Measurements from ENCODE around the gene COLGALT1. TPM values are rescaled to one million over a fixed set of nuclear protein-coding genes. Genes with fewer than 3 reads are reported as not detected.

Gene COLGALT1
- total and polyA plus RNA-seq, 5 donors from 2014 or later: 17.1 to 40.6 (median 18.3) TPM

DNA sequence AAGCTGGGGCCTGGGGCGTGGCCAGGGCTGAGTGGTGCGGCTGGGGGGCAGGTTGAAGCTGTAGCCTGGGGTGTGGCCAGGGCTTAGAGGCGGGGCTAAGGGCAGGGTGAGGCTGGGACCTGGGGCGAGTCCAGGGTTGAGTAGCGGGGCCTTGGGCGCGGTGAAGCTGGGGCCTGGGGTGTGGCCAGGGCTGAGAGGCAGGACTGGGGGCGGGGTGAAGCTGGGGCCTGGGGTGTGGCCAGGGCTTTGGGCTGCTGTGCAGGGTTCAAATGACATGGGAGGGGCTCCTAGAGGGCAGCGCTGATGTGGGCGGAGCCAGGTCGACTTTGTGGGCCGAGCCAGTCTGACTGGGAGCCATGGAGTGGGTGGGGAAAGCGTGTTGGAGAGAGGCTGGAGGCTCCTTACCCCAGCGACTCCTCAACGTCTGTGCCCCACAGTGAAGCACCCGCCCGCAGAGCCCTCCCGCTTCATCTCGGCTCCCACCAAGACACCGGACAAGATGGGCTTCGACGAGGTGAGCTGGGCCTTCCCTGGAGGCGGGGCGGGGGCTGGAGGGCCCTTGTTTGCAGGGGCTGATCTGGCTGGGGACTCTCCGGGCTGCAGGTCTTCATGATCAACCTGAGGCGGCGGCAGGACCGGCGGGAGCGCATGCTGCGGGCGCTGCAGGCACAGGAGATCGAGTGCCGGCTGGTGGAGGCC is 21.5 kb downstream of the COLGALT1 start:
- Histone ChIP-seq H3K27me3 (ENCODE audit: control insufficient read depth, insufficient read depth, low read length) (no peaks in the 10 kb centered on the region), H3K4me3 (ENCODE audit: low read depth, low read length) (no peak overlapping the region), H3K36me3 (ENCODE audit: control insufficient read depth, insufficient read depth, low read length) (peaks cover 42% of the 10 kb centered on the region), H3K27ac (ENCODE audit: insufficient read depth, low read length, poor library complexity, severe bottlenecking) (no peak overlapping the region), H3K9me3 (ENCODE audit: control insufficient read depth in 2 of 2, low read length in 2 of 2) (no peaks in the 10 kb centered on the region), H3K4me1 (ENCODE audit: control insufficient read depth, insufficient read depth, low read length, poor library complexity, severe bottlenecking) (peaks cover 3% of the 10 kb centered on the region)
- peaks cover 19% of the 10 kb centered on the region for H3K36me3 Mint-ChIP-seq
- no peaks in the 10 kb centered on the region for H3K27me3 Mint-ChIP-seq
- H3K4me3 Mint-ChIP-seq: no peak overlapping the region
- ATAC-seq (ENCODE audit: low read depth in 2 of 2): no peak
- peak in 1 of 3 donors; percentile 15 for DNase-seq
- H3K4me1 Mint-ChIP-seq: peaks cover 0 to 8% (median 6%) of the 10 kb centered on the region in 4 donors
- no peaks in the 10 kb centered on the region for H3K9me3 Mint-ChIP-seq
- no peak overlapping the region for H3K27ac Mint-ChIP-seq

DNA sequence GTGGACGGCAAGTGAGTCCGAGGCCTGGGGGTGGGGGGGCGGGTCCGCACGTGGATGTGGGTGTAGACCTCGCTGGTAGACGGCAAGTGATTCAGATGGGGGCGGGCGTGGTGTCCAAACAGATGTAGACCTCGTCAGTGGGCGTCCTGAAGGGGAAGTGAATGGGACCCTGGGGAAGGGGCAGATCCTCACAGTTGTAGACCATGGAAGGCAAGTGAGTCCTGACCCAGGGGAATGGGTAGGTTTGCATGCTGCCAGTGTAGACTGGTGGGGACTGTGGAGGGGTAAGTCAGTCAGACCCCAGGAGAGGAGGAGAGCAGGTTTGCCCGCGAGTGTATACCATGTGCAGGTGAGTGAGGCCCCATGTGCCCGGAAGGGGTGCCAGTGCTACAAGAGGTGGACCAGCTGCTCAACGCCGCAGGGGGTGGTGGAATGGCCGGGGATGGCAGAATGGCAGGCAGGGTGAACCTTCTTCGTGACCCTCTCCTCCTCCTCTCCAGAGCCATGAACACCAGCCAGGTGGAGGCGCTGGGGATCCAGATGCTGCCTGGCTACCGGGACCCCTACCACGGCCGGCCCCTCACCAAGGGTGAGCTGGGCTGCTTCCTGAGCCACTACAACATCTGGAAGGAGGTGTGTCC is 22.1 kb downstream of the COLGALT1 start:
- Mint-ChIP-seq H3K4me1 (peaks cover 0 to 8% (median 6%) of the 10 kb centered on the region in 4 donors), H3K36me3 (peaks cover 21% of the 10 kb centered on the region), H3K4me3 (no peak overlapping the region), H3K27me3 (no peaks in the 10 kb centered on the region), H3K27ac (peak overlapping the region in 1 of 3 donors; percentile 55), H3K9me3 (no peaks in the 10 kb centered on the region)
- no peak for DNase-seq
- peaks cover 44% of the 10 kb centered on the region for H3K36me3 ChIP-seq (ENCODE audit: control insufficient read depth, insufficient read depth, low read length)
- H3K27me3 ChIP-seq (ENCODE audit: control insufficient read depth, insufficient read depth, low read length): no peaks in the 10 kb centered on the region
- no peak overlapping the region for H3K27ac ChIP-seq (ENCODE audit: insufficient read depth, low read length, poor library complexity, severe bottlenecking)
- no peak for ATAC-seq (ENCODE audit: low read depth in 2 of 2)
- no peaks in the 10 kb centered on the region for H3K9me3 ChIP-seq (ENCODE audit: control insufficient read depth in 2 of 2, low read length in 2 of 2)
- H3K4me1 ChIP-seq (ENCODE audit: control insufficient read depth, insufficient read depth, low read length, poor library complexity, severe bottlenecking): peaks cover 3% of the 10 kb centered on the region
- H3K4me3 ChIP-seq (ENCODE audit: low read depth, low read length): no peak overlapping the region

DNA sequence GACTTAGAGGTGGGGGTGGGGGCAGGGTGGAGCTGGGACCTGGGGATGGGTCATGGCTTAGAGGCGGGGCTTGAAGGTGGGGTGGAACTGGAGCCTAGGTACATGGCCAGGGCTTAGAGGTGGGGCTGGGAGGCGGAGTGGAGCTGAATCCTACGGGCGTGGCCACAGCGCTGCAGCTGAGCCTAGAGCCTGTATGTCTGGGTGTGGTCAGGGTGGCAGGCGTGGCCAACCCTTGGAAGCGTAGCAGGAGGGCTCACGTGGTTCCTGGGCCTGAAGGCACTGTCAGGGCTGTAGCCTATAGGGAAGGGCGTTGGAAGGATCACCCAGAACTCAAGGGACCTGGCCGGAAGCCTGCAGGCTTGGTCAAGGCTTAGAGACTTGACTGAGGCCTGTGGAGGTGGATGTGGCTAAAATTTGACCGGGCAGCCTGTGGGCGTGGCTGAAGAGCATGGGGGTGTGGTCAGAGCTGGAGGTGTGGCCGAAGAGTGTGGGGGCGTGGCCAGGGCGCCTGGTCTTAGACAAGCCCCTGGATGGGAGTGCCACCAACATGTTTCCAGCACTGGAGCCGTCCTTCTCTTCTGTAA is 24.3 kb downstream of the COLGALT1 start:
- H3K27ac ChIP-seq (ENCODE audit: insufficient read depth, low read length, poor library complexity, severe bottlenecking): no peak overlapping the region
- no peak overlapping the region for H3K4me3 ChIP-seq (ENCODE audit: low read depth, low read length)
- peaks cover 44% of the 10 kb centered on the region for H3K36me3 ChIP-seq (ENCODE audit: control insufficient read depth, insufficient read depth, low read length)
- no peaks in the 10 kb centered on the region for H3K27me3 ChIP-seq (ENCODE audit: control insufficient read depth, insufficient read depth, low read length)
- DNase-seq (no peak), ATAC-seq (ENCODE audit: low read depth in 2 of 2) (peak in 1 of 2 donors; percentile 38)
- H3K36me3 Mint-ChIP-seq: peaks cover 20% of the 10 kb centered on the region
- H3K27me3 Mint-ChIP-seq: no peaks in the 10 kb centered on the region
- peak overlapping the region in 1 of 3 donors; percentile 91 for H3K27ac Mint-ChIP-seq
- H3K4me1 ChIP-seq (ENCODE audit: control insufficient read depth, insufficient read depth, low read length, poor library complexity, severe bottlenecking): no peaks in the 10 kb centered on the region
- H3K9me3 Mint-ChIP-seq: no peaks in the 10 kb centered on the region
- no peaks in the 10 kb centered on the region for H3K9me3 ChIP-seq (ENCODE audit: control insufficient read depth in 2 of 2, low read length in 2 of 2)
- H3K4me3 Mint-ChIP-seq: no peak overlapping the region
- H3K4me1 Mint-ChIP-seq: peaks cover 0 to 7% (median 1%) of the 10 kb centered on the region in 4 donors

DNA sequence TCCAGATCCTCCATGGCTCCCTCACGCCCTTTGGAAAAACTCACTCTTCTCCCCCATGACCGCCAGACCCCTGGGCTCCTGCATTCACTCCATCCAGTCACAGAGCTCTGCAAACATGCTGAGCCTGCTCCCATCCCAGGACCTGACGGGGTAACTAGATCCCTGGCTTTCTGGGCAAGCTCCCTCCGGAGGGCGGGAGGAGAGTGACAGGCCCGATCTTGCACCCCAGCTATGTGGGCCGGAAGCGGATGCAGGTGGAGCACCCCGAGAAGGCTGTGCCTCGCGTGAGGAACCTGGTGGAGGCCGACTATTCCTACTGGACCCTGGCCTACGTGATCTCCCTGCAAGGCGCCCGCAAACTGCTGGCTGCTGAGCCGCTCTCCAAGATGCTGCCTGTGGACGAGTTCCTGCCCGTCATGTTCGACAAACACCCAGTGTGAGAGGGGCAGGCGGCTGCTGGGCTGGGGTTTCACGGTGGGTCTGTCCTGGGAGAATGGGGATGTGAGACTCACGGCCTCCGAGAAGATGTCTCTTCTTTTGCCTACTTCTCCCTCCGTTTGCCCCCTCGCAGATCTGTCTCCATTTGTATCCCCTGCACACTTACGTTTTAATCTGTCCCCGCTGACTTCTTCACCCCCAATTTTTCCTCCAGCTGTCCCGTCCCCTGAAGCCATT is 25.2 kb downstream of the COLGALT1 start:
- H3K4me1 Mint-ChIP-seq: peaks cover 0 to 7% (median 1%) of the 10 kb centered on the region in 4 donors
- no peaks in the 10 kb centered on the region for H3K27me3 Mint-ChIP-seq
- H3K4me3 ChIP-seq (ENCODE audit: low read depth, low read length): no peak overlapping the region
- no peak for DNase-seq
- H3K4me1 ChIP-seq (ENCODE audit: control insufficient read depth, insufficient read depth, low read length, poor library complexity, severe bottlenecking): no peaks in the 10 kb centered on the region
- no peak for ATAC-seq (ENCODE audit: low read depth in 2 of 2)
- H3K4me3 Mint-ChIP-seq: no peak overlapping the region
- H3K27me3 ChIP-seq (ENCODE audit: control insufficient read depth, insufficient read depth, low read length): no peaks in the 10 kb centered on the region
- no peaks in the 10 kb centered on the region for H3K9me3 Mint-ChIP-seq
- H3K36me3 ChIP-seq (ENCODE audit: control insufficient read depth, insufficient read depth, low read length): peaks cover 44% of the 10 kb centered on the region
- peaks cover 20% of the 10 kb centered on the region for H3K36me3 Mint-ChIP-seq
- H3K27ac Mint-ChIP-seq: peak overlapping the region in 2 of 3 donors; percentile 51 to 92
- H3K9me3 ChIP-seq (ENCODE audit: control insufficient read depth in 2 of 2, low read length in 2 of 2): no peaks in the 10 kb centered on the region
- no peak overlapping the region for H3K27ac ChIP-seq (ENCODE audit: insufficient read depth, low read length, poor library complexity, severe bottlenecking)

DNA sequence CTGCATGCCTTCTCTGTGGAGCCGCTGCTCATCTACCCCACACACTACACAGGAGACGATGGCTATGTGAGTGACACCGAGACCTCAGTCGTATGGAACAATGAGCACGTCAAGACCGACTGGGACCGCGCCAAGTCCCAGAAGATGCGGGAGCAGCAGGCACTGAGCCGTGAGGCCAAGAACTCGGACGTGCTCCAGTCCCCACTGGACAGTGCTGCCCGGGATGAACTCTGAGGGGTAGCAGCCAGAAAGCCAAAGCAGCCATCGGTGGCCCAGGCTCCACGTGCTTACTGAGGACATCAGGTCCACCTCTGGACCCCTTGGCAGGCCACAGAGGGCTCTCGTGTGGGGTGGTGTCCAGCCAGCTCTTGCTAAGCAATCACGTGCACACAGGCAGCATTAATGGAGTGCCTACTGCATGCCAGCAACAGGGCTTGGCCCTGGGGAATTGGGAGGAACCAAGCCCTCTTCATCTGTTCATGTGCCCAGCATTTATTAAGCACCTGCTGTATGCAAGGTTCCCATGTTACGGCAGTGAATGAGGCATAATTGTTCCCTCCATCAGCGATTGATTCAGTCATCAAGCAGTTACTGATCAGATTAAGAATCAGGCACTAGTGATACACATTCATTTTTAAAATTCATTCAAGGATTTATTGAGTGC is 25.9 kb downstream of the COLGALT1 start:
- Mint-ChIP-seq H3K4me3 (no peak overlapping the region), H3K36me3 (peaks cover 20% of the 10 kb centered on the region)
- no peak overlapping the region for H3K4me3 ChIP-seq (ENCODE audit: low read depth, low read length)

DNA sequence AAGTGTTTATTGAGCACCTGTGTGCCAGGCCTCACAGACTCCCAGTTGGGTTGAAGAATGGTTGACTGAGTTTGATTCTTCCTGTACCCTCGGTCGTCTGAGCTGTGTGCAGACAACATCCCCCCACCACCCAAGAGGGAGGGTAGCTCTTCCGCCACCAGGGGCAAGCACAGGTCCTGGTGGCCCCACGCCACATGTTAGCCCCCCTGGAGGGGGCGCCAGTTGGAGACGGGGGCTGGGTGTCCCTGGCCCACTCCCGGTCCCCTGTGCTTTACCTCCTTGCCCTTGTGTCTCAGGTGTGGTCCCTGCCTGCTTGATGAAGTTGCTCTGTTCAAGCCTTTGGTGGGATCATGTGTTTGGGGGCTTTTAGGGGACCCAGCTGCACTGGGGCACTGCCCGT is 27.2 kb downstream of the COLGALT1 start:
- Mint-ChIP-seq H3K4me1 (peaks cover 0 to 7% (median 1%) of the 10 kb centered on the region in 4 donors), H3K9me3 (no peaks in the 10 kb centered on the region), H3K36me3 (peaks cover 20% of the 10 kb centered on the region), H3K4me3 (no peak overlapping the region), H3K27me3 (no peaks in the 10 kb centered on the region), H3K27ac (peak overlapping the region in 1 of 3 donors; percentile 88)
- no peaks in the 10 kb centered on the region for H3K9me3 ChIP-seq (ENCODE audit: control insufficient read depth in 2 of 2, low read length in 2 of 2)
- H3K36me3 ChIP-seq (ENCODE audit: control insufficient read depth, insufficient read depth, low read length): peaks cover 41% of the 10 kb centered on the region
- H3K27me3 ChIP-seq (ENCODE audit: control insufficient read depth, insufficient read depth, low read length): no peaks in the 10 kb centered on the region
- H3K27ac ChIP-seq (ENCODE audit: insufficient read depth, low read length, poor library complexity, severe bottlenecking): no peak overlapping the region
- DNase-seq (no peak), ATAC-seq (ENCODE audit: low read depth in 2 of 2) (no peak)
- H3K4me1 ChIP-seq (ENCODE audit: control insufficient read depth, insufficient read depth, low read length, poor library complexity, severe bottlenecking): no peaks in the 10 kb centered on the region
- H3K4me3 ChIP-seq (ENCODE audit: low read depth, low read length): no peak overlapping the region

More for the DNA sequence above, 25.9 kb downstream of the COLGALT1 start:
- H3K27ac ChIP-seq (ENCODE audit: insufficient read depth, low read length, poor library complexity, severe bottlenecking): no peak overlapping the region
- peaks cover 41% of the 10 kb centered on the region for H3K36me3 ChIP-seq (ENCODE audit: control insufficient read depth, insufficient read depth, low read length)
- no peaks in the 10 kb centered on the region for H3K27me3 ChIP-seq (ENCODE audit: control insufficient read depth, insufficient read depth, low read length)
- Mint-ChIP-seq H3K4me1 (peaks cover 0 to 7% (median 1%) of the 10 kb centered on the region in 4 donors), H3K27me3 (no peaks in the 10 kb centered on the region), H3K9me3 (no peaks in the 10 kb centered on the region), H3K27ac (peak overlapping the region in 1 of 3 donors; percentile 5)
- ATAC-seq (ENCODE audit: low read depth in 2 of 2) (no peak), DNase-seq (no peak)
- H3K9me3 ChIP-seq (ENCODE audit: control insufficient read depth in 2 of 2, low read length in 2 of 2): no peaks in the 10 kb centered on the region
- H3K4me1 ChIP-seq (ENCODE audit: control insufficient read depth, insufficient read depth, low read length, poor library complexity, severe bottlenecking): no peaks in the 10 kb centered on the region

DNA sequence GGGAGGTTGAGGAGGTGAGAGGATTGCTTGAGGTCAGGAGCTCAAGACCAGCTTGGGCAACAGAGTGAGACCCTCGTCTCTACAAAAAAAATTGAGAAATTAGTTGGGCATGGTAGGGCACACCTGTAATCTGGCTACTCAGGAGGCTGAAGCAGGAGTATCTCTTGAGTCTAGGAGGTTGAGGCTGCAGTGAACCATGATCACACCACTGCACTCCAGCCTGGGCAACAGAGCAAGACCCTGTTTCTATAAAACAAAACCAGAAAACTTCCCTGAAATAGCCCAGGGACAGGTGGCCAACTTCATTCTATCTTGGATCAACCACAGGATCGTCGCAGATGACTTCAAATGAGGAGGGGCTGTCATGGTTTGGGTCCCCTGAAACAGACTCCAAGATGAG is 28.7 kb downstream of the COLGALT1 start:
- H3K4me3 Mint-ChIP-seq: no peak overlapping the region

More for the DNA sequence above, 28.7 kb downstream of the COLGALT1 start:
- H3K4me1 Mint-ChIP-seq: peaks cover 0 to 6% (median 1%) of the 10 kb centered on the region in 4 donors
- Histone ChIP-seq H3K4me1 (ENCODE audit: control insufficient read depth, insufficient read depth, low read length, poor library complexity, severe bottlenecking) (no peaks in the 10 kb centered on the region), H3K27ac (ENCODE audit: insufficient read depth, low read length, poor library complexity, severe bottlenecking) (no peak overlapping the region), H3K4me3 (ENCODE audit: low read depth, low read length) (no peak overlapping the region), H3K36me3 (ENCODE audit: control insufficient read depth, insufficient read depth, low read length) (peaks cover 34% of the 10 kb centered on the region), H3K9me3 (ENCODE audit: control insufficient read depth in 2 of 2, low read length in 2 of 2) (no peaks in the 10 kb centered on the region), H3K27me3 (ENCODE audit: control insufficient read depth, insufficient read depth, low read length) (no peaks in the 10 kb centered on the region)
- ATAC-seq (ENCODE audit: low read depth in 2 of 2) (no peak), DNase-seq (no peak)
- no peaks in the 10 kb centered on the region for H3K9me3 Mint-ChIP-seq
- peaks cover 20% of the 10 kb centered on the region for H3K36me3 Mint-ChIP-seq
- H3K27ac Mint-ChIP-seq: no peak overlapping the region
- H3K27me3 Mint-ChIP-seq: no peaks in the 10 kb centered on the region
